IPS-11a (cell line): ENCODE data around the gene NUMB.

Experiments used
- H3K4me3 ChIP-seq: one replicate; pipeline ENCODE4 v1.5.1; 2013; ENCODE audit warnings: low read depth, low read length, control low read depth

Gene NUMB

GRCh38 chr14:73249564-73250316 lies 208.6 kb downstream of the NUMB start:
- H3K4me3 ChIP-seq, result no peak overlapping the region

- no peak overlapping the region for H3K4me3 ChIP-seq
Observed at GRCh38 chr14:73249108-73249507, 209.2 kb downstream of the NUMB start.

- H3K4me3 ChIP-seq, result no peak overlapping the region
Observed at GRCh38 chr14:73248108-73248868, 210.1 kb downstream of the NUMB start.

GRCh38 chr14:73246387-73247150 lies 211.8 kb downstream of the NUMB start:
- H3K4me3 ChIP-seq, result no peak overlapping the region

- H3K4me3 ChIP-seq, result peak overlapping the region; percentile 20
Observed at GRCh38 chr14:73245480-73246325, 212.6 kb downstream of the NUMB start.

- no peak overlapping the region for H3K4me3 ChIP-seq
Observed at GRCh38 chr14:73244541-73245290, 213.6 kb downstream of the NUMB start.

- no peak overlapping the region for H3K4me3 ChIP-seq
Observed at GRCh38 chr14:73243748-73244147, 214.6 kb downstream of the NUMB start.

- no peak overlapping the region for H3K4me3 ChIP-seq
Observed at GRCh38 chr14:73243341-73243740, 215.0 kb downstream of the NUMB start.

- H3K4me3 ChIP-seq, result no peak overlapping the region
Observed at GRCh38 chr14:73242357-73242901, 215.9 kb downstream of the NUMB start.

- no peak overlapping the region for H3K4me3 ChIP-seq
Observed at GRCh38 chr14:73241481-73242165, 216.7 kb downstream of the NUMB start.

GRCh38 chr14:73240816-73241480 lies 217.4 kb downstream of the NUMB start:
- H3K4me3 ChIP-seq, result no peak overlapping the region

GRCh38 chr14:73239393-73240241 lies 218.7 kb downstream of the NUMB start:
- peak overlapping the region; percentile 13 for H3K4me3 ChIP-seq

- H3K4me3 ChIP-seq, result no peak overlapping the region
Observed at GRCh38 chr14:73238941-73239340, 219.4 kb downstream of the NUMB start.

- peak overlapping the region; percentile 47 for H3K4me3 ChIP-seq
Observed at GRCh38 chr14:73238424-73238852, 219.9 kb downstream of the NUMB start.

- H3K4me3 ChIP-seq, result peak overlapping the region; percentile 47
Observed at GRCh38 chr14:73237786-73238423, 220.4 kb downstream of the NUMB start.

GRCh38 chr14:73237219-73237785 lies 221.0 kb downstream of the NUMB start, which contains the start of gene PAPLN:
Gene PAPLN (plus strand): TSS chr14:73237506. CDS start chr14:73239779, 2,273 bp downstream.
- H3K4me3 ChIP-seq, result peak within 1 kb of the TSS; percentile 47
